ENCODE measurements around the gene LACTBL1. TPM values are rescaled to one million over a fixed set of nuclear protein-coding genes. Genes with fewer than 3 reads are reported as not detected.

LACTBL1 gene
- total and polyA plus RNA-seq, 2 of the 4 experiments (the other 2 are of a cell fraction), result not detected

- dilution Hi-C loops (cut with HindIII; ENCODE audit: low sequenced_read_pairs, unreplicated experiment) (no loop called here), intact Hi-C loops (cut with micrococcal nuclease) (no loop called here), in situ Hi-C loops (cut with MboI; ENCODE audit: low sequenced_read_pairs) (no loop called here)
- Histone ChIP-seq H3K79me1 (ENCODE audit: low read depth in 1 of 2, low read length in 2 of 2) (no peaks in the 10 kb centered on the region), H3K4me1 (ENCODE audit: control insufficient read depth, insufficient read depth, low read length) (no peaks in the 10 kb centered on the region), H3K4me2 (ENCODE audit: low read depth, low read length) (no peak overlapping the region), H2BK20ac (ENCODE audit: low read depth, low read length) (no peak overlapping the region), H4K8ac (ENCODE audit: low read depth in 2 of 2, low read length in 2 of 2) (no peak overlapping the region), H3K9me1 (ENCODE audit: insufficient read depth, low read length) (peaks cover 19% of the 10 kb centered on the region; the same call in 1 of the 2 replicates), H3K27me3 (ENCODE audit: control insufficient read depth, insufficient read depth, low read length) (no peaks in the 10 kb centered on the region), H3K18ac (ENCODE audit: low read depth, low read length) (no peak overlapping the region), H4K5ac (ENCODE audit: low read depth, low read length) (no peak overlapping the region), H2AK5ac (ENCODE audit: low read depth, low read length) (no peak overlapping the region), H3K36me3 (ENCODE audit: control insufficient read depth, insufficient read depth, low read length) (peaks cover 58% of the 10 kb centered on the region), H2BK120ac (ENCODE audit: low read depth, low read length) (no peak overlapping the region), H2AK9ac (replicated peaks; ENCODE audit: low read depth, low read length, poor library complexity) (no peak overlapping the region), H4K91ac (ENCODE audit: insufficient read depth, low read depth, low read length) (no peak overlapping the region), H3K4ac (ENCODE audit: low read depth, low read length) (no peak overlapping the region), H2BK5ac (ENCODE audit: low read depth, low read length, poor library complexity, severe bottlenecking) (no peak overlapping the region), H2AFZ (replicated peaks; ENCODE audit: low read length, poor library complexity) (no peak overlapping the region), H4K20me1 (ENCODE audit: insufficient read depth, low read length) (no peaks in the 10 kb centered on the region; the same call in 1 of the 2 replicates), H3K9me3 (ENCODE audit: control insufficient read depth, insufficient read depth, low read length) (no peaks in the 10 kb centered on the region), H3K4me3 (ENCODE audit: insufficient read depth, low read depth, low read length) (no peak overlapping the region), H2BK15ac (ENCODE audit: low read depth, low read length) (no peak overlapping the region), H3K56ac (ENCODE audit: extremely low read depth, insufficient read depth, low read length) (no peak overlapping the region), H3K27ac (ENCODE audit: insufficient read depth, low read length) (no peak overlapping the region), H3K23ac (ENCODE audit: low read depth, low read length) (no peak overlapping the region), H3K9ac (ENCODE audit: low read depth, low read length) (no peak overlapping the region), H3K14ac (replicated peaks; ENCODE audit: low read depth, low read length) (no peak overlapping the region)
- TF ChIP-seq MAFK (IDR thresholded peaks at IDR 0.05; ENCODE audit: low read depth, low read length) (no peak), USF2 (IDR thresholded peaks at IDR 0.05; ENCODE audit: low read depth, low read length) (no peak), NFE2L2 (IDR thresholded peaks at IDR 0.05; ENCODE audit: low read depth, low read length) (no peak)
- no peak for ATAC-seq (ENCODE audit: low read depth)
- 94% methylated on average over 6 of the region's 11 CpGs; no CpG with 5 or more reads in 1 of the 2 experiments for WGBS, 2 experiments (ENCODE audit: extremely low coverage in 2 of 2, insufficient read length in 1 of 2)
- no TSS peak for BruUV-seq (replicated peaks)
- ChIA-PET CTCF (interaction anchor here (0.6 kb wide), 1 partner anchor 56 kb away, joined by 3 read pairs; no protein-coding TSS in a partner anchor), POLR2A (ENCODE audit: unreplicated experiment) (no interaction called here)
- no peak for DNase-seq
Measured at GRCh38 chr1:22908880-22909426, 63.7 kb downstream of the LACTBL1 start.
